B cell (primary cell): ENCODE measurements around the gene NT5C3A. TPM values are rescaled to one million over a fixed set of nuclear protein-coding genes. Genes with fewer than 3 reads are reported as not detected.

Experiments used
- ATAC-seq: fragments of 200-7000 bp; cut with Tn5 transposase; one replicate; pipeline ENCODE4 v1.10.0; 2021; ENCODE audit warnings: low read depth, mild to moderate bottlenecking, moderate number of reproducible peaks, moderate library complexity
- CTCF ChIA-PET: fragments of 350-600 bp; sonication (Branson Sonifier 250); formaldehyde crosslinking; loops from one replicate; lab custom pipeline; 2021; ENCODE audit warnings: antibody characterized with exemption, inconsistent platforms; lab: Charles Lee
- POLR2A ChIA-PET: fragments of 350-600 bp; sonication (Branson Sonifier 250); formaldehyde crosslinking; loops from one replicate; lab custom pipeline; 2021; ENCODE audit warnings: antibody characterized with exemption; lab: Charles Lee
- DNase-seq: peaks from one replicate; pipeline ENCODE4 v3.0.0; 2013
- H2AFZ ChIP-seq: 2 replicates; pipeline ENCODE4 v1.6.1; 2012; ENCODE audit warnings: mild to moderate bottlenecking, low read depth, low read length; ENCODE audit not compliant: insufficient read depth, poor library complexity, severe bottlenecking
- H3K27ac ChIP-seq, 2 donors: 1 replicate in 1 of 2; 2 replicates in 1 of 2; pipeline ENCODE4 v1.5.1; 2012 to 2013; ENCODE audit warnings: low read length in 2 of 2, mild to moderate bottlenecking in 2 of 2, moderate library complexity in 1 of 2
- H3K27me3 ChIP-seq, 4 experiments: fragments of 200-600 bp in 1 of 4; sonication (generic) in 1 of 4; replicated peaks in 1 of 4; 1 replicate in 2 of 4; 2 replicates in 2 of 4; pipeline versions ENCODE4 v1.6.1 to v1.7.0; 2013 to 2016; ENCODE audit warnings: low read length in 3 of 4, mild to moderate bottlenecking in 2 of 4, mixed read lengths in 1 of 4, moderate library complexity in 1 of 4; ENCODE audit not compliant: insufficient read depth in 4 of 4, control insufficient read depth in 3 of 4; ENCODE audit errors: control extremely low read depth in 1 of 4
- H3K36me3 ChIP-seq, 2 experiments: replicated peaks in 1 of 2; 1 replicate in 1 of 2; 2 replicates in 1 of 2; pipeline versions ENCODE4 v1.6.1 to v1.7.1; 2013; ENCODE audit warnings: low read length in 1 of 2; ENCODE audit not compliant: insufficient read depth in 2 of 2, control insufficient read depth in 1 of 2; ENCODE audit errors: control extremely low read depth in 1 of 2, extremely low read depth in 1 of 2
- H3K4me1 ChIP-seq, 2 donors: fragments of 200-600 bp in 1 of 2; sonication (generic) in 1 of 2; 1 replicate in 1 of 2; 2 replicates in 1 of 2; pipeline versions ENCODE4 v1.5.1 to v1.6.1; 2013 to 2017; ENCODE audit warnings: low read length in 2 of 2; ENCODE audit not compliant: control insufficient read depth in 2 of 2, insufficient read depth in 2 of 2
- H3K4me2 ChIP-seq: replicated peaks from 2 replicates; pipeline ENCODE3; 2012; ENCODE audit warnings: mild to moderate bottlenecking, low read depth, low read length; ENCODE audit not compliant: poor library complexity, severe bottlenecking
- H3K4me3 ChIP-seq, 5 experiments: fragments of 200-600 bp in 1 of 5; sonication (generic) in 1 of 5; 1 replicate in 3 of 5; 2 replicates in 2 of 5; pipeline versions ENCODE4 v1.5.1 to v1.7.0; 2011 to 2016; ENCODE audit warnings: low read length in 4 of 5, mild to moderate bottlenecking in 4 of 5, low read depth in 2 of 5, control low read depth in 1 of 5, moderate library complexity in 1 of 5; ENCODE audit not compliant: insufficient read depth in 1 of 5; ENCODE audit errors: control extremely low read depth in 1 of 5, extremely low read depth in 1 of 5
- H3K79me2 ChIP-seq: fragments of 200-600 bp; sonication (generic); one replicate; pipeline ENCODE4 v1.6.0; 2016; ENCODE audit warnings: low read length; ENCODE audit not compliant: control insufficient read depth, insufficient read depth
- H3K9ac ChIP-seq: fragments of 200-600 bp; sonication (generic); 2 replicates; pipeline ENCODE4 v1.6.1; 2017; ENCODE audit warnings: mild to moderate bottlenecking, low read length, moderate library complexity
- H3K9me3 ChIP-seq, 3 donors: one replicate each; pipeline versions ENCODE4 v1.6.1 to v1.7.1; 2013; ENCODE audit warnings: low read length in 2 of 3; ENCODE audit not compliant: control insufficient read depth in 2 of 3, insufficient read depth in 1 of 3; ENCODE audit errors: control extremely low read depth in 1 of 3
- H4K20me1 ChIP-seq: 2 replicates; pipeline ENCODE4 v1.6.0; 2012; ENCODE audit warnings: mild to moderate bottlenecking, low read length; ENCODE audit not compliant: insufficient read depth, control insufficient read depth, poor library complexity, severe bottlenecking
- H3K27ac Mint-ChIP-seq: one replicate; pipeline ENCODE4 v1.8.0; 2021; ENCODE audit warnings: mixed read lengths
- H3K27me3 Mint-ChIP-seq: one replicate; pipeline ENCODE4 v1.8.0; 2021; ENCODE audit warnings: mixed read lengths
- H3K4me1 Mint-ChIP-seq: one replicate; pipeline ENCODE4 v1.8.0; 2021; ENCODE audit warnings: mixed read lengths
- H3K4me3 Mint-ChIP-seq: one replicate; pipeline ENCODE4 v1.8.0; 2021; ENCODE audit warnings: mixed read lengths
- H3K9me3 Mint-ChIP-seq: one replicate; pipeline ENCODE4 v1.8.0; 2022; ENCODE audit warnings: mixed read lengths; ENCODE audit not compliant: insufficient read depth
- EZH2 ChIP-seq: IDR thresholded peaks from 2 replicates; pipeline ENCODE4 v1.6.1; 2012; ENCODE audit warnings: borderline replicate concordance, low read depth, mild to moderate bottlenecking, moderate library complexity, low read length; ENCODE audit not compliant: insufficient read depth, poor library complexity, severe bottlenecking
- WGBS: methylation state at CpG from one replicate; pipeline ENCODE4 v1.1.5; 2013; ENCODE audit warnings: missing lambda C conversion rate; ENCODE audit not compliant: insufficient coverage; 5-methylcytosine and 5-hydroxymethylcytosine counted together
- intact Hi-C: fragments of 100-400 bp; cut with micrococcal nuclease; formaldehyde crosslinking; loops from one replicate; pipeline ENCODE4 v1.10.0; 2022
- polyA plus RNA-seq: library from polyadenylated mRNA; depleted of rRNA; stranded (reverse); fragments of >200 nt; gene quantifications from 2 replicates; pipeline ENCODE4 v1.2.3, GENCODE V29; 2012
- total RNA-seq, 2 donors: library from RNA; stranded (reverse); fragments of 120-200 nt in 1 of 2; gene quantifications; 1 replicate in 1 of 2; 2 replicates in 1 of 2; pipeline versions ENCODE4 v1.2.3 to v1.2.4, GENCODE V29; 2013 to 2022
- TF ChIP-seq, protein P1 (sequence below): fragments of 200-600 bp; IDR thresholded peaks from one replicate; pipeline ENCODE4 v1.8.0; 2022; ENCODE audit warnings: antibody characterized with exemption, mild to moderate bottlenecking

NT5C3A gene
- total and polyA plus RNA-seq, 2 donors (not counting 1 experiment from before 2014, with no cell fraction given) = 37.3 to 41.0 TPM

GRCh38 chr7:33024189-33024757, 38.3 kb downstream of the NT5C3A start:
- Mint-ChIP-seq H3K27me3 (no peaks in the 10 kb centered on the region), H3K4me3 (no peak overlapping the region), H3K4me1 (peaks cover 2% of the 10 kb centered on the region), H3K27ac (no peak overlapping the region), H3K9me3 (no peaks in the 10 kb centered on the region)
- ChIA-PET CTCF (interaction anchor here (1.2 kb wide), 1 partner anchor 24 kb away, joined by 5 read pairs; no protein-coding TSS in a partner anchor), POLR2A (no interaction called here)
- DNase-seq (no peak), ATAC-seq (no peak)
- peaks cover 12 to 47% of the 10 kb centered on the region in 2 experiments for H3K36me3 ChIP-seq
- no peak overlapping the region for H2AFZ ChIP-seq
- H3K27ac ChIP-seq = no peak overlapping the region
- no peak overlapping the region for H3K4me2 ChIP-seq
- H3K79me2 ChIP-seq = peaks cover 11% of the 10 kb centered on the region
- intact Hi-C loops = no loop called here
- peaks cover 14% of the 10 kb centered on the region for H4K20me1 ChIP-seq
- H3K4me3 ChIP-seq = no peak overlapping the region
- no peaks in the 10 kb centered on the region for H3K4me1 ChIP-seq
- 100% methylated on average over 1 of the region's 4 CpGs for WGBS
- H3K9me3 ChIP-seq = no peaks in the 10 kb centered on the region
- no peak overlapping the region for H3K9ac ChIP-seq
- H3K27me3 ChIP-seq = no peaks in the 10 kb centered on the region
- TF ChIP-seq, protein P1, sequence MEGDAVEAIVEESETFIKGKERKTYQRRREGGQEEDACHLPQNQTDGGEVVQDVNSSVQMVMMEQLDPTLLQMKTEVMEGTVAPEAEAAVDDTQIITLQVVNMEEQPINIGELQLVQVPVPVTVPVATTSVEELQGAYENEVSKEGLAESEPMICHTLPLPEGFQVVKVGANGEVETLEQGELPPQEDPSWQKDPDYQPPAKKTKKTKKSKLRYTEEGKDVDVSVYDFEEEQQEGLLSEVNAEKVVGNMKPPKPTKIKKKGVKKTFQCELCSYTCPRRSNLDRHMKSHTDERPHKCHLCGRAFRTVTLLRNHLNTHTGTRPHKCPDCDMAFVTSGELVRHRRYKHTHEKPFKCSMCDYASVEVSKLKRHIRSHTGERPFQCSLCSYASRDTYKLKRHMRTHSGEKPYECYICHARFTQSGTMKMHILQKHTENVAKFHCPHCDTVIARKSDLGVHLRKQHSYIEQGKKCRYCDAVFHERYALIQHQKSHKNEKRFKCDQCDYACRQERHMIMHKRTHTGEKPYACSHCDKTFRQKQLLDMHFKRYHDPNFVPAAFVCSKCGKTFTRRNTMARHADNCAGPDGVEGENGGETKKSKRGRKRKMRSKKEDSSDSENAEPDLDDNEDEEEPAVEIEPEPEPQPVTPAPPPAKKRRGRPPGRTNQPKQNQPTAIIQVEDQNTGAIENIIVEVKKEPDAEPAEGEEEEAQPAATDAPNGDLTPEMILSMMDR = no peak
- TF ChIP-seq EZH2 = no peak

- no peak overlapping the region for H3K4me3 ChIP-seq
- no peaks in the 10 kb centered on the region for H3K79me2 ChIP-seq
- ATAC-seq (no peak), DNase-seq (no peak)
- no peak overlapping the region for H3K4me2 ChIP-seq
- H3K9me3 Mint-ChIP-seq = no peaks in the 10 kb centered on the region
- no peak overlapping the region for H3K27ac Mint-ChIP-seq
- POLR2A ChIA-PET = no interaction called here
- H3K36me3 ChIP-seq = peaks cover 2 to 32% of the 10 kb centered on the region in 2 experiments
- no peak overlapping the region for H3K4me3 Mint-ChIP-seq
- H3K27ac ChIP-seq = no peak overlapping the region
- H3K4me1 ChIP-seq = no peaks in the 10 kb centered on the region
- H3K4me1 Mint-ChIP-seq = no peaks in the 10 kb centered on the region
- no peak overlapping the region for H3K9ac ChIP-seq
- H3K9me3 ChIP-seq = no peaks in the 10 kb centered on the region
- H4K20me1 ChIP-seq = no peaks in the 10 kb centered on the region
- intact Hi-C loops = no loop called here
- TF ChIP-seq, protein P1 = no peak
- no peak for TF ChIP-seq EZH2
- H2AFZ ChIP-seq = no peak overlapping the region
- no peaks in the 10 kb centered on the region for H3K27me3 ChIP-seq
- CTCF ChIA-PET = no interaction called here
- H3K27me3 Mint-ChIP-seq = no peaks in the 10 kb centered on the region
These were observed 50.2 kb downstream of the NT5C3A start for GRCh38 chr7:33012364-33012763.
